Colonic mucosa (tissue), 4 donors: Measurements from ENCODE around the gene TANGO6. TPM values are rescaled to one million over a fixed set of nuclear protein-coding genes. Genes with fewer than 3 reads are reported as not detected.

Experiments
- DNase-seq: peaks from one replicate; pipeline ENCODE4 v3.0.0-alpha.2; 2020
- H3K27ac ChIP-seq: fragments of 200-600 bp; one replicate; pipeline ENCODE4 v1.8.0; 2021
- H3K27me3 ChIP-seq: fragments of 200-600 bp; one replicate; pipeline ENCODE4 v1.8.0; 2021
- H3K36me3 ChIP-seq: fragments of 200-600 bp; one replicate; pipeline ENCODE4 v1.8.0; 2021
- H3K4me1 ChIP-seq: fragments of 200-600 bp; one replicate; pipeline ENCODE4 v1.8.0; 2021; ENCODE audit warnings: mild to moderate bottlenecking
- H3K4me3 ChIP-seq: fragments of 200-600 bp; one replicate; pipeline ENCODE4 v1.8.0; 2021
- H3K9ac ChIP-seq, 2 donors: one replicate each; pipeline ENCODE4 v1.7.0; 2013; ENCODE audit warnings: control low read depth in 2 of 2, low read depth in 2 of 2, low read length in 2 of 2
- H3K9me3 ChIP-seq: fragments of 200-600 bp; one replicate; pipeline ENCODE4 v1.8.0; 2021
- CTCF ChIP-seq: fragments of 200-600 bp; IDR thresholded peaks from one replicate; pipeline ENCODE4 v1.8.0; 2022; ENCODE audit warnings: antibody characterized with exemption, mild to moderate bottlenecking
- intact Hi-C: fragments of 100-400 bp; cut with DNase I; formaldehyde crosslinking; loops from one replicate; pipeline ENCODE4 v1.14.1; 2022
- total RNA-seq, 2 donors: library from RNA; stranded (reverse); fragmentation: NEBNext Ultra II Directional in 1 of 2; extraction: Animal tissue kit (Norgen Biotek cat#: 25700) in 1 of 2; gene quantifications; one replicate each; pipeline ENCODE4 v1.2.1, GENCODE V29; 2021
- donor health status: healthy.
- donor health status: DM: no; HTN: no; CAD: no.
- donor health status: DM: no; HTN: no; CAD: no.

Gene TANGO6
- total RNA-seq, 2 donors from 2014 or later: 6.6 to 10.1 TPM

- Histone ChIP-seq H3K27ac (no peak overlapping the region), H3K4me3 (no peak overlapping the region), H3K9ac (no peak overlapping the region), H3K4me1 (no peaks in the 10 kb centered on the region), H3K36me3 (no peaks in the 10 kb centered on the region), H3K27me3 (no peaks in the 10 kb centered on the region), H3K9me3 (no peaks in the 10 kb centered on the region)
- TF ChIP-seq CTCF: no peak
- DNase-seq: no peak
- intact Hi-C loops: loop anchor here (5.0 to 10.0 kb wide), 2 partner anchors 144 to 274 kb away; no protein-coding TSS in a partner anchor
Measured at GRCh38 chr16:68848786-68849185, 5.5 kb downstream of the TANGO6 start.

- Histone ChIP-seq H3K4me3 (no peak overlapping the region), H3K36me3 (no peaks in the 10 kb centered on the region), H3K27me3 (no peaks in the 10 kb centered on the region), H3K4me1 (no peaks in the 10 kb centered on the region), H3K9me3 (no peaks in the 10 kb centered on the region), H3K9ac (no peak overlapping the region), H3K27ac (no peak overlapping the region)
- no peak for TF ChIP-seq CTCF
- intact Hi-C loops: no loop called here
- no peak for DNase-seq
Measured at GRCh38 chr16:68850481-68850880, 7.2 kb downstream of the TANGO6 start.

GRCh38 chr16:68851601-68852000 is 8.3 kb downstream of the TANGO6 start:
- Histone ChIP-seq H3K4me3 (no peak overlapping the region), H3K27ac (no peak overlapping the region), H3K9me3 (no peaks in the 10 kb centered on the region), H3K9ac (no peak overlapping the region), H3K27me3 (no peaks in the 10 kb centered on the region), H3K4me1 (no peaks in the 10 kb centered on the region), H3K36me3 (no peaks in the 10 kb centered on the region)
- intact Hi-C loops: no loop called here
- DNase-seq: no peak
- TF ChIP-seq CTCF: no peak

GRCh38 chr16:68857479-68857878 is 14.1 kb downstream of the TANGO6 start:
- no peak overlapping the region for H3K4me3 ChIP-seq
- TF ChIP-seq CTCF: no peak
- no peak overlapping the region for H3K27ac ChIP-seq
- H3K4me1 ChIP-seq: no peaks in the 10 kb centered on the region
- intact Hi-C loops: no loop called here
- H3K27me3 ChIP-seq: no peaks in the 10 kb centered on the region
- no peak for DNase-seq
- no peak overlapping the region for H3K9ac ChIP-seq
- H3K9me3 ChIP-seq: no peaks in the 10 kb centered on the region
- H3K36me3 ChIP-seq: no peaks in the 10 kb centered on the region

- Histone ChIP-seq H3K9me3 (no peaks in the 10 kb centered on the region), H3K36me3 (no peaks in the 10 kb centered on the region), H3K4me1 (no peaks in the 10 kb centered on the region), H3K4me3 (no peak overlapping the region), H3K27ac (no peak overlapping the region), H3K27me3 (no peaks in the 10 kb centered on the region), H3K9ac (no peak overlapping the region)
- DNase-seq: no peak
- TF ChIP-seq CTCF: no peak
- intact Hi-C loops: no loop called here
Measured at GRCh38 chr16:68859828-68860227, 16.5 kb downstream of the TANGO6 start.
